ENCODE measurements around the gene SERPINF2. TPM values are rescaled to one million over a fixed set of nuclear protein-coding genes. Genes with fewer than 3 reads are reported as not detected.
"Not testable (repeated sequence)": the region's sequence is repeated elsewhere in the genome, so short reads cannot be mapped to it uniquely, and the experiment has no call there.

Gene SERPINF2
- total and polyA plus RNA-seq, 2 experiments from 2014 or later, result 0.08 TPM; not detected in 1

DNA sequence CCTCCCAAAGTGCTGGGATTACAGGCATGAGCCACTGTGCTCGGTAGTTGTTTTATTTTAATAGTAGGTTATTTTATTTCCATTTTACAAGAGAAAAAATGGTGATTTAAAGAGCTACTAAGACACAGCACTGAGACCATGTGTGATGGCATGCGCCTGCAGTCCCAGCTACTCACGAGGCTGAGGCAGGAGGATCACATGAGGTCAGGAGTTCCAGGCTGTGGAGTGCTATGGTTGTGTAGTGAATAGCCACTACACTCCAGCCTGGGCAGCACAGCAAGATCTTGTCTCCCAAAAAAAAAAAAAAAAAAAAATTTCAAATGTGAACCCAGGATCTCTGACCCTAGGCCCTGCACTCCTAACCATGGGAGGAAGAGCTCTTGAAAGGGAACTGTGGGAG, 22.9 kb downstream of the SERPINF2 start:
- Histone ChIP-seq H3K27ac (no peak overlapping the region), H3K9me2 (ENCODE audit: insufficient read depth) (no peaks in the 10 kb centered on the region), H3K4me2 (ENCODE audit: unreplicated experiment) (no peak overlapping the region), H3K4me1 (ENCODE audit: insufficient read depth) (peaks cover 32% of the 10 kb centered on the region), H3K79me2 (ENCODE audit: insufficient read depth) (no peaks in the 10 kb centered on the region), H3K9me3 (ENCODE audit: low read depth) (no peaks in the 10 kb centered on the region), H3K4me3 (no peak overlapping the region), H3K27me3 (replicated peaks; ENCODE audit: insufficient read depth) (no peaks in the 10 kb centered on the region), H2AFZ (no peak overlapping the region), H3K36me3 (ENCODE audit: low read depth) (no peaks in the 10 kb centered on the region), H3K9ac (no peak overlapping the region), H3F3A (ENCODE audit: insufficient read depth) (peaks cover 8% of the 10 kb centered on the region), H4K20me1 (ENCODE audit: insufficient read depth) (no peaks in the 10 kb centered on the region)
- no peak for DNase-seq
- TF ChIP-seq EZH2phosphoT487 (IDR thresholded peaks at IDR 0.05; ENCODE audit: insufficient read depth, low read depth), result no peak
- no peak for TF ChIP-seq EZH2 (IDR thresholded peaks at IDR 0.05; ENCODE audit: insufficient read depth, poor library complexity, severe bottlenecking)
- in situ Hi-C loops (cut with MboI), result no loop called here
- WGBS, 2 experiments (ENCODE audit: low coverage in 1 of 2, low lambda C conversion rate in 2 of 2, missing lambda C conversion rate in 2 of 2), result 74 to 86% methylated on average over 3 of the region's 3 CpGs

DNA sequence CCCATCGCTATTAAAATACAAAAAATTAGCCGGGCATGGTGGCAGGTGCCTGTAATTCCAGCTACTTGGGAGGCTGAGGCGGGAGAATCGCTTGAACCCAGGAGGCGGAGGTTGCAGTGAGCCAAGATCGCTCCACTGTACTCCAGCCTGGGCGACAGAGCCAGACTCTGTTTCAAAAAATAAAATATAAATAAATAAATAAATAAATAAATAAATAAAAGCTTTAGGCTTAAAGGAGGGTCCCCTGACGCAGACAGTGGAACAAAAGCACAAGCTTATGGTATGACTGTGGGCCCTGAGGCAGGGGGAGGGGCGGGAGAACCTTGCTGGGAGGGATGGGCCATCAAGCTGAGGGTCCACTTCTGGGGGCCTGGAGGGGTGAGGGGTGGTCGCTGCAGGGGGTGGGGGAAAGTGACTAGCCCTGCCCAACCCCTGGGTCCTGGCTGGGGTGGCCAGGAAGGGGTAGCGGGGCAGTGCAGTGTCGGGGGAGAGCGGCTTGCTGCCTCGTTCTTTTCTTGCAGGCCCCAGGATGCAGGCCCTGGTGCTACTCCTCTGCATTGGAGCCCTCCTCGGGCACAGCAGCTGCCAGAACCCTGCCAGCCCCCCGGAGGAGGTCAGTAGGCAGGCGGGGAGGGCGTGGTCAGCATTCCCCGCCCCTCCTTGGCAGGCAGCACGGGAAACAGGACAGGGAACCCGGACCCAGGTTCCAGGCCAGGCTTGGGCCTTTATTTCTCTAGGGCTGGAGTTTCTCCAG, 23.9 kb downstream of the SERPINF2 start:
- Histone ChIP-seq H3K27me3 (replicated peaks; ENCODE audit: insufficient read depth) (no peaks in the 10 kb centered on the region), H4K20me1 (ENCODE audit: insufficient read depth) (no peaks in the 10 kb centered on the region), H3K4me3 (no peak overlapping the region), H3F3A (ENCODE audit: insufficient read depth) (peaks cover 8% of the 10 kb centered on the region), H3K79me2 (ENCODE audit: insufficient read depth) (no peaks in the 10 kb centered on the region), H3K4me2 (ENCODE audit: unreplicated experiment) (no peak overlapping the region), H2AFZ (no peak overlapping the region), H3K36me3 (ENCODE audit: low read depth) (no peaks in the 10 kb centered on the region), H3K4me1 (ENCODE audit: insufficient read depth) (peaks cover 31% of the 10 kb centered on the region), H3K9me2 (ENCODE audit: insufficient read depth) (no peaks in the 10 kb centered on the region), H3K9me3 (ENCODE audit: low read depth) (no peaks in the 10 kb centered on the region), H3K9ac (no peak overlapping the region), H3K27ac (no peak overlapping the region)
- TF ChIP-seq EZH2phosphoT487 (IDR thresholded peaks at IDR 0.05; ENCODE audit: insufficient read depth, low read depth), result no peak
- TF ChIP-seq EZH2 (IDR thresholded peaks at IDR 0.05; ENCODE audit: insufficient read depth, poor library complexity, severe bottlenecking), result no peak
- WGBS, 2 experiments (ENCODE audit: low coverage in 1 of 2, low lambda C conversion rate in 2 of 2, missing lambda C conversion rate in 2 of 2), result 66 to 69% methylated on average over 15 to 21 of the region's 21 CpGs
- DNase-seq, result no peak
- in situ Hi-C loops (cut with MboI), result no loop called here

DNA sequence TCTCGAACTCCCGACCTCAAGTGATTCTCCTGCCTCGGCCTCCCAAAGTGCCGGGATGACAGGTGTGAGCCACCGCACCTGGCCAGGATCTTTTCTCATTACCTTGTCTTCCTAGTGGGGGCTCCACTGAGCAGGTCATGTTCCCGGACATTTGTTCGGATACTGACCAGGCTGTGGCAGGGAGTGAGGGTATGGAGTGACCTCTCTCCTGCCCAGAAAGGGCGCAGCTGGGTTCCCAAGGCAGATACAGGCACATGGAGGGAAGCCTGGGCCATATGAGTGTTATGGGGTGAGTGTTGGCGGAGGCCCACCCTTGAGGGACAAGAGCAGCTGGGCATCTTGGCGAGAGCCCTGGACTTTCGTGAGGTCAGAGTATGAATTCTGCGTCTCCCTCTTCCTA, 24.7 kb downstream of the SERPINF2 start:
- in situ Hi-C loops (cut with MboI), result no loop called here
- Histone ChIP-seq H3K27ac (no peak overlapping the region), H3K9me2 (ENCODE audit: insufficient read depth) (no peaks in the 10 kb centered on the region), H3K27me3 (replicated peaks; ENCODE audit: insufficient read depth) (no peaks in the 10 kb centered on the region), H2AFZ (no peak overlapping the region), H3K4me1 (ENCODE audit: insufficient read depth) (peaks cover 23% of the 10 kb centered on the region), H3K79me2 (ENCODE audit: insufficient read depth) (no peaks in the 10 kb centered on the region), H3K4me3 (no peak overlapping the region), H4K20me1 (ENCODE audit: insufficient read depth) (no peaks in the 10 kb centered on the region), H3K36me3 (ENCODE audit: low read depth) (no peaks in the 10 kb centered on the region), H3K4me2 (ENCODE audit: unreplicated experiment) (no peak overlapping the region), H3K9me3 (ENCODE audit: low read depth) (no peaks in the 10 kb centered on the region), H3F3A (ENCODE audit: insufficient read depth) (peaks cover 8% of the 10 kb centered on the region), H3K9ac (no peak overlapping the region)
- DNase-seq, result no peak
- TF ChIP-seq EZH2 (IDR thresholded peaks at IDR 0.05; ENCODE audit: insufficient read depth, poor library complexity, severe bottlenecking), result no peak
- TF ChIP-seq EZH2phosphoT487 (IDR thresholded peaks at IDR 0.05; ENCODE audit: insufficient read depth, low read depth), result no peak
- 86 to 88% methylated on average over 12 of the region's 12 CpGs for WGBS, 2 experiments (ENCODE audit: low coverage in 1 of 2, low lambda C conversion rate in 2 of 2, missing lambda C conversion rate in 2 of 2)

DNA sequence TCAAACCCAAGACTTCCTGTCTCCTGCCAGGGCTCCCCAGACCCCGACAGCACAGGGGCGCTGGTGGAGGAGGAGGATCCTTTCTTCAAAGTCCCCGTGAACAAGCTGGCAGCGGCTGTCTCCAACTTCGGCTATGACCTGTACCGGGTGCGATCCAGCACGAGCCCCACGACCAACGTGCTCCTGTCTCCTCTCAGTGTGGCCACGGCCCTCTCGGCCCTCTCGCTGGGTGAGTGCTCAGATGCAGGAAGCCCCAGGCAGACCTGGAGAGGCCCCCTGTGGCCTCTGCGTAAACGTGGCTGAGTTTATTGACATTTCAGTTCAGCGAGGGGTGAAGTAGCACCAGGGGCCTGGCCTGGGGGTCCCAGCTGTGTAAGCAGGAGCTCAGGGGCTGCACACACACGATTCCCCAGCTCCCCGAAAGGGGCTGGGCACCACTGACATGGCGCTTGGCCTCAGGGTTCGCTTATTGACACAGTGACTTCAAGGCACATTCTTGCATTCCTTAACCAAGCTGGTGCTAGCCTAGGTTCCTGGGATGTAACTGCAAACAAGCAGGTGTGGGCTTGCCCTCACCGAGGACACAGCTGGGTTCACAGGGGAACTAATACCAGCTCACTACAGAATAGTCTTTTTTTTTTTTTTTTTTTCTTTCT, 27.3 kb downstream of the SERPINF2 start:
- Histone ChIP-seq H3K27me3 (replicated peaks; ENCODE audit: insufficient read depth) (no peaks in the 10 kb centered on the region), H3K36me3 (ENCODE audit: low read depth) (no peaks in the 10 kb centered on the region), H3K27ac (no peak overlapping the region), H3K4me3 (no peak overlapping the region), H3K4me2 (ENCODE audit: unreplicated experiment) (no peak overlapping the region), H4K20me1 (ENCODE audit: insufficient read depth) (no peaks in the 10 kb centered on the region), H3K9me3 (ENCODE audit: low read depth) (no peaks in the 10 kb centered on the region), H3K4me1 (ENCODE audit: insufficient read depth) (no peaks in the 10 kb centered on the region), H3F3A (ENCODE audit: insufficient read depth) (no peaks in the 10 kb centered on the region), H2AFZ (no peak overlapping the region), H3K79me2 (ENCODE audit: insufficient read depth) (no peaks in the 10 kb centered on the region), H3K9ac (no peak overlapping the region), H3K9me2 (ENCODE audit: insufficient read depth) (no peaks in the 10 kb centered on the region)
- DNase-seq, result no peak
- in situ Hi-C loops (cut with MboI), result no loop called here
- TF ChIP-seq EZH2phosphoT487 (IDR thresholded peaks at IDR 0.05; ENCODE audit: insufficient read depth, low read depth) (no peak), EZH2 (IDR thresholded peaks at IDR 0.05; ENCODE audit: insufficient read depth, poor library complexity, severe bottlenecking) (no peak)
- 66 to 67% methylated on average over 15 to 21 of the region's 21 CpGs for WGBS, 2 experiments (ENCODE audit: low coverage in 1 of 2, low lambda C conversion rate in 2 of 2, missing lambda C conversion rate in 2 of 2)

DNA sequence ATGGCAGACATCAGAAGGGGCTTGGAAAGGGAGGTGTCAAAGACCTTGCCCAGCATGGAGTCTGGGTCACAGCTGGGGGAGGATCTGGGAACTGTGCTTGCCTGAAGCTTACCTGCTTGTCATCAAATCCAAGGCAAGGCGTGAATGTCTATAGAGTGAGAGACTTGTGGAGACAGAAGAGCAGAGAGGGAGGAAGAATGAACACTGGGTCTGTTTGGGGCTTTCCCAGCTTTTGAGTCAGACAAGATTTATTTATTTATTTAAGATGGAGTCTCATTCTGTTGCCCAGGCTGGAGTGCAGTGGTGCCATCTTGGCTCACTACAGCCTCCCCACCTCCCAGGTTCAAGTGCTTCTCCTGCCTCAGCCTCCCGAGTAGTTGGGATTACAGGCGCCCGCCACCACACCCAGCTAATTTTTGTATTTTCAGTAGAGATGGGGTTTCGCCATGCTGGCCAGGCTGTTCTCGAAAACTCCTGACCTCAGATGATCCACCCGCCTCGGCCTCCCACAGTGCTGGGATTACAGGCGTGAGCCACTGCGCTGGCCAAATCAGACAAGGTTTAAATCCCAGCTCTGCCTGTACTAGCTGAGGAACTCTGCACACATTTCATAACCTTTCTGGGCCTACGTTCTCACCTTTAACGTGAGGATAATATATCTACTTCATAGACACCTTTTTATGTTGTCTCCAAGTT, 30.5 kb downstream of the SERPINF2 start:
- H3K4me1 ChIP-seq (ENCODE audit: insufficient read depth); H3K4me3 ChIP-seq; H4K20me1 ChIP-seq (ENCODE audit: insufficient read depth); H3K27me3 ChIP-seq (replicated peaks; ENCODE audit: insufficient read depth); H3K36me3 ChIP-seq (ENCODE audit: low read depth); in situ Hi-C loops (cut with MboI); H2AFZ ChIP-seq; H3K9me3 ChIP-seq (ENCODE audit: low read depth); H3K9me2 ChIP-seq (ENCODE audit: insufficient read depth); H3K79me2 ChIP-seq (ENCODE audit: insufficient read depth); H3K4me2 ChIP-seq (ENCODE audit: unreplicated experiment); H3K9ac ChIP-seq; H3F3A ChIP-seq (ENCODE audit: insufficient read depth); H3K27ac ChIP-seq: not testable (repeated sequence)
- 84 to 85% methylated on average over 12 of the region's 12 CpGs for WGBS, 2 experiments (ENCODE audit: low coverage in 1 of 2, low lambda C conversion rate in 2 of 2, missing lambda C conversion rate in 2 of 2)
- DNase-seq, result peak; percentile 15
